Activated T-helper 1 cell treated with Interleukin-2 at 50 U/mL for 16 hours (primary cell): ENCODE data around the gene MAP4K5.

Experiments used
- DNase-seq: peaks from one replicate; pipeline ENCODE4 v3.0.0-alpha.2; 2020; ENCODE audit warnings: low read depth

The MAP4K5 gene

DNA sequence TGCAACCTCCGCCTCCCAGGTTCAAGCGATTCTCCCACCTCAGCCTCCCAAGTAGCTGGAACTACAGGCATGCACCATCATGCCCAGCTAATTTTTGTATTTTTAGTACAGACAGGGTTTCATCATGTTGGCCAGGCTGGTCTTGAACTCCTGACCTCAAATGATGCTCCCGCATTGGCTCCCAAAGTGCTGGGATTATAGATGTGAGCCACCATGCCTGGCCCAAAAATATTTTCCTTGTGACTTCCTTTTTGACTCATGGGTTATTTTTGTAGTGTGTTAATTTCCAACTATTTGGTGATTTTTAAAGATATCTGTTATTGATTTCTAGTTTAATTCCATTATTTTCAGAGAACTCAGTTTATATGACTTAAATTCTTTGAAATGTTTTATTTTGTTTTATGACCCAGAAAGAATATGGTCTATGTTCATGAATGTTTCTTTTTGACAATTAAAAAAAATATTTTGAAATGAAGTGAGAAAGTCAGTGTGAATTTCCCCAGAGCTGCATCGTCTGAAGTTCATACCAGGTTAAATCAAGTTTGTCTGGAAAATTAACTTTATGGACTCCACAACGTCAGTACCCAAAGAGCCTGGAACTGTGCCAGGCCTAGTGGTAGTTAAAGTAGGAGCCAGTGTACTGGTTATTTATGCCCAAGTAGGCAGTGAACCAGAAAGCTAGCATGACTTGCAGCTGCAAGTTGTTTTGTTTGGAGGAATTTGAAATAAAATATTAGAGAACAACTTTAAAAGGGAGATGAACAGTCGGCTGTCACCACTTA is 132.9 kb downstream of the MAP4K5 start:
- no peak for DNase-seq

DNA sequence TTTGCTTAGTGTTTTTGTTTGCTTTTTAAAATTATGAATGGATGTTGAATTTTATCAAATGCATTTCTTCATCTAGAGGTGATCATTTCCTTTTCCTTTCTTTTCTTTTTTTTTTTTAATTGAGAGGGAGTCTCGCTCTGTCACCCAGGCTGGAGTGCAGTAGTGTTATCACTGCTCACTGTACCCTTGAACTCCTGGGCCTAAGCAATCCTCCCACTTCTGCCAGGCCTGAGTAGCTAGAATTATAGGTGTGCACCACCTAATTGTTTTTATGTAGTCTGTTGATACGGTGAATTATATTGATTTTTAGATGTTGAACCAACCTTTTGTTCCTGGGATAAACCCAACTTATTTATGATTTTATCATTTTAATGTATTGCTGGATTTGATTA is 134.2 kb downstream of the MAP4K5 start:
- DNase-seq, result no peak

DNA sequence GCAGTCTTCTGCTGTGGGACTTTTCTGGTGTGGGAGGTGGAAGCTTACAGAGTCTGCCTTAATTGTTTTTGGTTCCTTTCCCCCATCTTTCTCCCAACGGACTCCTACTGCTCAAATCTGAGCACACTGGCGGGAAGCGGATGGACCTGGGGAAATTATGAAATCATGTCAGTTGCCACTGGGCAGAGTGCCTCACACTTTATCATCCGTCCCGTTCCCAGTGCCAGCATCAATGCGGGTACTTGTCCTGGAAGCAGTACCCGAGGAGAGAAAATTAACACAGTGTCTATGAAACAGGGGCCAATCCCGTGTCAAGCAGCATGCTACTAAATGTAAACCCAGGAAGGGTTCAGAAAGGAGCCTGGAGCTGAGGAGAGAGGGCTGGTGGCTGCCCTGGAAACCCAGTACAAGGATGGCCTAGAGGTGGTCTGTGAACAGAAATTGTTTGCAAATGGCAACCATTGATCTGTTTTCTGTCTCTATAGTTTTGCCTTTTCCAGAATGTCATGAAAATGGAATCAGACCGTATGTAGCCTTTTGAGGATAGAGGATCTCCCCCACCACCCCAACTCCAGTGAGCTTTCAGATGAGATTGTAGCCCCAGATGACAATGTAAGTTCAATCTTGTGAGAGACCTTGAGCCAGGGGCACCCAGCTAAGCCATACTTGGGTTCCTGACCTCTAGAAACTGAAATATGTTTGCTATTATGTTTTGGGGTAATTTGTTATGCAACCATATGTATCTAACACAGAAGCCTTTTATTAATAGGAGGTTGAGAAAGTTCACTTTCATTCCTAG is 134.8 kb downstream of the MAP4K5 start:
- DNase-seq, result no peak

DNA sequence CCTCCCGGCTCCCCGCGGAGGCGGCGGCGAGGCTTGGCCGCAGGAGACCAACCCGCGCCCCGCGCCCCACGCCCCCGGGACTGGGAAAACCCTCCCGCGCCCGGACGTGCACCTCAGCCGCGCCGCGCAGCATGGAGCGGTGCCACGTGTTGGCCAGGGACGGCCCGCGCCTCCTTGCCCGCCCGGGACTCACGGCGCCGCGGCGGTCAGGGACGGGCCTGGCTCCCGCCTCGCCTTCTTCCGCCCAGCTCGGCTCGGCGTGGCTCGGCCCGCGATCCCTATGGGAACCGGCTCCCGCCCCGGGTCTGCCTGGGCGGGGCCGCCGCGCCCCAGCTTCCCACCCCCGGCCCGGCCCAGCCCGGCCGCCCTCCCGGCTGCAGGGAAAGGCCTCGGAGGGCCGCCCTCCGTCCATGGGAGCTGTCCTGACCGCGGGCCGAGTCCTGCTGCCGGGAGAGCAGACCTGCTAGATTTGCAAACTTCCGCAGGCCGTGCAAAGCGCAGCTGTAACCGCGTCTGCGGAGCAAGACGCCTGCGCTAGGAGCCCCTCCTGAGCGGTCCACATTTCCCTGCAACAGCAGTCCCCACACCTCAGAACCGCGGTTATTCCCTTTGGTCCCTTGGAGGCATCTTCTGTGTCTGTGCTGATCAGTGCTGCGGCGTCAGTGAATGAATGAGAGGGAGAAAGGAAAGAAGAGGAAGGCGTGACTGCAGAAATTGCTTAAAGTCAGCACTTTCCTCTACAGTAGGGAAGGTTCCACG is 135.6 kb downstream of the MAP4K5 start, which contains the start of gene CDKL1:
TSS of gene CDKL1 (minus strand) at position 251 of the 759 bp plus-strand sequence. CDS start 1,013 bp downstream, outside the sequence.
- DNase-seq, result peak; percentile 3

DNA sequence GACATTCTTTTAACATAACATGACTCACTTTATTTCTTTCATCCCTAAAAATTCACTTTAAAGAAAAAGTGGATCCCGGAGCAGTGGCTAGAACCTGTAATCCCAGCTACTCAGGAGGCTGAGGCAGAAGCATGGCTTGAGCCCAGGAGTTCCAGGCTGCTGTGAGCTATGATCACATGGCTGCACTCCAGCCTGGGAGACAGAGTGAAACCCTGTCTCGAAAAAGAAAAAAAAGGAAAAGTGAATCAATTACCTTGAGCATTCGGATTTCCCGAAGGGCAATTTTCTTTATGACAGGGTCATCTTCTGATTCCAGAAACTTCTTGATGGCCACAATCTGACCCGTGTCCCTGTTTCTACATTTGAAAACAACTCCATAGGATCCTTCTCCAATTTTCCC is 136.9 kb downstream of the MAP4K5 start:
- no peak for DNase-seq

DNA sequence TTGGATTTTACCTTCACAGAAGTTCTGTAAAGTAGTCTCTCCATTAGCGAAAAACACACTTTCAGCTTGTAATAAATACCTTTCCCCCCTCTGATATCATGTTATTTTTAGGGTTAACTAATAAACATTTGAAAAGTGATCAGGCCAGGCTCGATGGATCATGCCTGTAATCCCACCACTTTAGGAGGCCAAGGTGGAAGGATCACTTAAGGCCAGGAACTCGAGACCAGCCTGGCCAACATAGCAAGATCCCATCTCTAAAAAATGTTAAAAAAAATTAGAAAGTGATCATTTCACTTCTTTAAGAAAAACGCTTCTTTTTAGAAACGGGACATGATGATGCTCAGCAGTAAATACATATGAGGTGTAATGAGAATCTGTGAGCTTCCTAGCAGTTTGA is 137.7 kb downstream of the MAP4K5 start:
- DNase-seq, result no peak

DNA sequence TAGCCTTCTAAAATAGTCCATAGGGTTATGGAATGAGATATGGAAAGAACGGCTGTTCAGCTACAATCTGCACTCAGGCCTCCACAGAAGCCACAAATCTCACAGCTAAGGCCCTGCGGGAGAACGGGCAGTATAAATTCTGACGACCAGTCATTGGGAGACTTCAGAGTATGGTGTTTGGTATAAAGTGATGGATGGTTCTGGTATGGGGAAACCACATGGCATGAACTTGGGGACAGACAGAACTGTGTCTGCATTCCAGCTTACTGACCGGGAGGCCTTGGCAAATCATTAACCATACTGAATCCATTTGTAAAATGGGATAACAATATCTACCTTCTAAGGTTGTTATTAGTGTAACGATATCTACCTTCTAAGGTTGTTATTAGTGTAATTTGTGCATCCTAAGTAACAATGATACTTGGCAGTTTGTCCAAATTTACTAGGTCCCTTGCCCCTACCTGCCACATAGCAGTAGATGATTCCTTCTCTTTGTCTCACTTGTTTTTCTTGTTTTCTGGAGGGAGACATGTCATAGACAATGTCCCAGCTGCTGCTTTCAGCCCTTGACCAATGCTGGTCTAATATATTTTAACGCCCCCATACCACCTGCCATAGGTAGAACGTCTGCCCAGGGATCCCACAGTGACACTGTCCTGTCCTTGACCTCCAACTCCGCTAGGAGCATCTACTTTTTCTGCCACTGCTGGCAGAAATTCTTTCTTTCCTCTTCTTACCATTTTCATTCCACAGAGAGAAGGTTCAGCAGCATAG is 142.5 kb downstream of the MAP4K5 start:
- no peak for DNase-seq

DNA sequence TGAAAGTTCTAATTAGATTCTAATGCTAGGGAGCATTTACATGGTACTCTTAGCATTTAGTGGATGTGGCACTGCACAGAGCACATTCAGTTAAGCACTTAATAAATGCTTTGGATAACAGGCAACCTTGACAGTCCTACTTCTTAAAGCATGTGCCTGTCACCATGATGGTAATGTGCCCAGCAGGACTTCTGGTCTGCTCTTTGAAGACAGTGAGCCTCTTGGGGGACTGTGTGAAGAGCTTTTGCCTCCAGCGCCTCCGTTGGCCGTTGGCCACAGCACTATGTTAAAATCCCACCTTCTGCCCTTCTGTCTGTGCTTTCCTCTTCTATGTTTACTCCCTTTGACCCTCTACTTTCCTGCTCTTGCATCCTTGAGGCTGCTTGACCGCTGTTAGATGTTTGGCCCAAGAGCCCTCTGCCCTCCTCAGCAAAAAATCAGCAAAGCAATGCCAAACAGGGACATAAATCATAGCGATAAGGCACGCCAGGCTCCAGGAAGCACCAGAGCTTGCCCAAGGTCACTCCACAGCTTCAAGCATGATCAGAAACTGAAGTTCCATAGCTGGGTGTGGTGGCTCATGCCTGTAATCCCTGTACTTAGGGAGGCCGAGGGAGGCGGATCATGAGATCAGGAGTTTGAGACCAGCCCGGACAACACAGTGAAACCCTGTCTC is 144.0 kb downstream of the MAP4K5 start:
- DNase-seq, result no peak

DNA sequence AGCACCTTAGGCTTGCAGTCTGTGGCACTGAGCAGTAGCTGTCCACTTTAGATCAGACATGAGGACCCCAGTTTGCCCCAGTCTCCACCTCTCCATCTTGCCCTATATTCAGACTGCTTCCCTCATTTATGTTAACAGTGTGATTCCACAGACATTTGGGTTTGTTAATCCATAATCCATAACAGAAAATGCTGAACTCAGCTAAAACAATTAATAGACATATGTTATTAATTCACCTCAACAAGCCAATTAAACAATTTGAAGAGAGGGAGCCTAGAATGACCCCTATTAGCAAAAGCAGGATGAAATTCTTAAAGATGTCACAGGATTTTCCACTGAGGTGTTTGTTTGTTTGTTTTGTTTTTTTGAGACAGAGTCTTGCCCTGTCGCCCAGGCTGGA is 144.8 kb downstream of the MAP4K5 start:
- no peak for DNase-seq

DNA sequence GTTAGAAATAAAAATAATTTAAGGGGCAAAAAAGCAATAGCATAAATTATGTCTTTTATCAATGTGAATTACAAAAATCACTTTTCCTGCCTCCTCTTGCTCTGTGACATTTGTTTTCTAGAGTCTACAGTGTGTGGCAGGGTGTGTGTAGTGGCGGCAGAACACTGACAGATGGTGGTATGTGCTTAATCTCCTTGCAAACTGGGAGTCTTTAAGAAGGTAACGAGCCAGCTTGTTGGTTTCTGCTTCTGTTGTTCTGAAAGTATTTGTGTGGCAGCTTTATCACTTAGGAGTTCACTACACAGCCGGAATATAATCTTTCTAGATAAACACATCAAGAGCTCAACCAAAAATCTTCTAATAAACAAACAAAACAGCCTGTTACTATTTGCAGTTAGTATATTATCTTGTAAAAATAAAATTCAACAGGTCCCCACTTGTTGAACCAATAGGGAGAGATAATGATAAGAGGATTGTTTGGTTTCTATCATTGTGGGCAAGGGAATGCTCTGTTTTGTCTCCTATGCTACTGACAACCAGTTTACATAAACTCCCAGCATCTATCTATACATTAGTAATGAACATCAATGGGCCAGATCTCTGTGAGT is 148.6 kb downstream of the MAP4K5 start:
- DNase-seq, result no peak

DNA sequence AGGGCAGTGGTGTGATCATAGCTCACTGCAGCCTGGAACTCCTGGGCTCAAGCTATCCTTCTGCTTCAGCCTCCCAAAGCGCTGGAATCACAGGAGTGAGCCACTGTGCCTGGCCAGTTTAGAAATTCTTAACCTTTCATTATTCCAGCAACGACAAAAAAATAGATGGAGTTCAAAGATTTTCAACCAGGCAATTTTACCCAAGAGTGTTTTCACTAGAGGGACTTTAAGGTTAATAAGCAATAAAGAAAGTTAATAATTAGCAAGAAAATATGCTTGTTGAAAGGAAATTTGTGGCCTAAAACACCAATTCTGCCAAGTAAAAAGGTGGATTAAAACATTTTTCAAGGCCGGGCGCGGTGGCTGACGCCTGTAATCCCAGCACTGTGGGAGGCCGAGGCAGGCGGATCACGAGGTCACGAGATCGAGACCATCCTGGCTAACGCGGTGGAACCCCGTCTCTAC is 150.5 kb downstream of the MAP4K5 start:
- no peak for DNase-seq

DNA sequence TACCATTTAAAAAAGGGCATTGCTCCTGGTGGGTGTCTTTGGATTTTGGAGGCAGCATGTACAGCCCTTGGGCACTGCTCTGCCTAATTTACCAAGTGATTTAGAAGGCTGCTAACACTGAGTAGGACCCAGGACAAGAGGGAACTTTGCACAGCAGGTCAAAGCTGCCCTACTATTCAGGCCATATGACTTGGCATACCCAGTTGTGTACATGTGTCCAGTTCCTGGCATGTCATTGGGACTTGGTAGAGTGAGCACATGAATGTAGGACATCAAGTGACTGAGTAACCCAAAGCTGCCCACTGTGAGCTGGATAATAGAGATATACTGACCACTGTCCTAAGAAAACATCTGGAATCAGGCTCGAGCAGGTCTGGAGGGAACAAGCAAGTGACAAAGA is 151.4 kb downstream of the MAP4K5 start:
- DNase-seq, result no peak

DNA sequence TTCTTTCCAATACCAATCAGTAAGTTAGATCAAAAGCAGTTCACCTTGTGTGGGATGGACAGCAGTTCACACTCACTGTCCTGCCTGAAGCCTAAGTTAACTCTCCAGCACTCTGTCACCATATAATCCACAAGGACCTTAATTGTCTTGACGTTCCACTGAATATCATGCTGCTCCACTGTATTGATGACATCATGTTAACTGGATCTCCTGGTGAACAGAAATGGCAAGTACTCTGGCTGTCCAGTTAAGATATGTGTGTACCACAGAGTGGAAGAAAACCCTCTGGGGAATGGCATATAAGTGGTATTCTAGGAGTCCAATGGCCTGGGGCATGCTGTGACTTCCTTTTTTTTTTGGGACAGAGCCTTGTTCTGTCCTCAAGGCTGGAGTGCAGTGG is 151.9 kb downstream of the MAP4K5 start:
- no peak for DNase-seq

DNA sequence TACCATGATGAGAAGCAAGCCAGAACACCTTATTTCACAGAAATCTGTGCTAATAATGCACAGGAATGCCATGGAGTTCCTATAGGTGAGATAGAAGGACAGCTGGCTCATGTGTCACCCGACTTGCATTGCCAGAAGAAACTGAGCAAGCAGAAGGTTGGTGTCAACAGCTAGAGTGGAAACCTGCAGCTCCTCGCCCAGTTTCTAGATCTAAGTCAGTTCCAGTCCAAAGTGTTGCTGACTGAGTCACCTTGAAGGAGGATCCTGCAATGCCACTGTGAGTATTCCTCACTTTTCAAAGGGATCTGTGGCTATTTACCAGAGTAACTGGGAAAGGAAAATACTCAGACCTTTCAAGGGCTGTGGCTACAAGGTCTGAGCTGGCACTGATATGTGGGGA is 152.8 kb downstream of the MAP4K5 start:
- no peak for DNase-seq

DNA sequence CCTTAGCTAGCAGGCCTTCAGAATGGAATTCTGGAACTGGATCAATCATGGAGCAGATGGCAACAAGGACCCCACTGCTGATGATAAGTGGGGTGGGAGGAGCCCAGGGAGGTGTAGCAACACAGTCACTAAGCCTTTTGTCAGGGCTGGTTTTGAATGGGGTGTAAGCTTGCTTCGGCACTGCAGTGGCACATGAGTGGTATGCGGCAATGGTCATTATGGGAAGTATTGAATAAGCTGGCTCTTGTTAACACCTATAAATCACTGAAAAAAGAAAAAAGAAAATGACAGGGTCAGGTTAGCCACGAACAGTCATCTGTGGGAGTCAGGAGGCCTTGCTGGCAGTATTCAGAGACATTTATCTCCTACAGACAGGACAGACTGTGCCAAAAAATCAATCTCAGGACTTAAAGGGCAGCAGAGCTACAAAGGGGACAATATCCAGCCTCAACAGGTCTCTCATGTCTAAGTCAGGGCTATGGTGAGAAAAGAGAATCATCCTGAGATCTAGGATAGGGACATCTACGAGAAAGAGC is 154.8 kb downstream of the MAP4K5 start:
- DNase-seq, result no peak

DNA sequence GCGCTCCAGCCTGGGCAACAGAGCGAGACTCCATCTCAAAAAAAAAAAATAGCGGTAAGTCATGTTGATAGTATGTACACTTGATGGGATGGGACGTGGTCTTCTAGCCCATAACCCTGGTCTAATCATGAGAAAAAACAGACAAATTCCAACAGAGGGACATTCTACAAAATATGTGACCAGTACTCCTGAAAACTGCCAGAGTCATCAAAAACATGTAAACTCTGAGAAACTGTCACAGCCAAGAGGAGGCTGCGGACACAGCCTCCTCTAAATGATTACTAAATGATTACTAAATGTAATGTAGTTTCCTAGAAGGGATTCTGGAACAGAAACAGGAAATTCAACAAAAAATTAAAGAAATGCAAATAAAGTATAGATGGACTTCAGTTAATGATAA is 156.6 kb downstream of the MAP4K5 start:
- no peak for DNase-seq

DNA sequence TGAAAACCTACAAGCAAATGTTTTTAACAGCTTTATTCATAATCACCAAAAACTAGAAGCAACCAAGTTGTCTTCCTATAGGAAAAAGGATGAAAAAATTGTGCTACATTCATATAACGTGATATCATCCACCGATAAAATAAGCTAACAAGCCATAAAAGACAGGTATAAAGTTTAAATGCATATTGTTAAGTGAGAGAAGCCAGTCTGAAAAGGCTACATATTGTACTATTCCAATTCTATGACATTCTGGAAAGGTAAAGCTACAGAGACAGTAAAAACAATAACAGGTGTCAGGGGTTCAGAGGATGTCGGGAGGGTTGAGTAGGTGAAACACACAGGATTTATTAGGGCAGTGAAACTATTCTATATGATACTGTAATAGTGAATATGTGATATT is 158.4 kb downstream of the MAP4K5 start:
- DNase-seq, result no peak

DNA sequence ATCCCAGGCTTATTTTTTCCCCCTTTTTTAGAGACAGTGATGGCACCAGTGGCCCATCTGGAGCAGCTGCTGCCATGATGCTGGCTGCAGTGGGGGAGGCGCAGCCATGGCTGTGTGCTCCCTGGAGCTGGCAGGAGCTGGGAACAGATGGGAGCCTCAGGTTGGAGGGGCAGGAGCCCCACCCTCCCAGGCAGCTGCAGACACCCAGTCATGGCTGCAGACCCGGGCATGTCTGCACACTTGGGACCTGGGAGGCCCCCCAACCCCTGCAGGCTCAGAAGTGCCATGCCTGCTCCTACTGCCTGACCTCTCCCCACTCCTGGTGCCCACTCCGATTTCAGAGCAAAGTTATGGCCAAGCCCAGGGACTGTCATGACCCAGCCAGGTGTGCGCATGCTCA is 160.8 kb downstream of the MAP4K5 start:
- DNase-seq, result no peak
